PFSK-1 (cell line): ENCODE data around the gene CNGA3.

Source experiments
- FOXP2 ChIP-seq: optimal IDR thresholded peaks from 2 replicates; pipeline ENCODE3; 2011; ENCODE audit warnings: borderline replicate concordance, control low read depth, inconsistent platforms; ENCODE audit not compliant: insufficient read depth; ENCODE audit errors: extremely low read length, extremely low read depth
- POLR2AphosphoS5 ChIP-seq: IDR thresholded peaks from 2 replicates; pipeline ENCODE4 v1.6.1; 2012; ENCODE audit warnings: low read depth, mild to moderate bottlenecking, control low read depth, low read length, moderate library complexity
- REST ChIP-seq, 2 experiments: IDR thresholded peaks; 2 replicates each; pipeline versions ENCODE4 v1.6.1 to v1.8.0; 2011 to 2012; ENCODE audit warnings: low read depth in 2 of 2, low read length in 2 of 2, control low read depth in 1 of 2, inconsistent platforms in 1 of 2, mild to moderate bottlenecking in 1 of 2, moderate library complexity in 1 of 2; ENCODE audit not compliant: insufficient read depth in 1 of 2
- SIN3A ChIP-seq: IDR thresholded peaks from 2 replicates; pipeline ENCODE4 v1.6.1; 2012; ENCODE audit warnings: mild to moderate bottlenecking, low read length, moderate library complexity, borderline replicate concordance; ENCODE audit not compliant: insufficient read depth
- TAF1 ChIP-seq: IDR thresholded peaks from 2 replicates; pipeline ENCODE4 v1.6.1; 2012; ENCODE audit warnings: low read length, control low read depth, borderline replicate concordance; ENCODE audit not compliant: insufficient read depth

CNGA3 gene

GRCh38 chr2:98347298-98348065 is 1.2 kb downstream of the CNGA3 start:
- TF ChIP-seq TAF1 (no peak), POLR2AphosphoS5 (no peak), SIN3A (no peak), FOXP2 (no peak), REST (IDR thresholded peaks at IDR 0.05; ENCODE audit: insufficient read depth in 1 of 2, low read depth in 2 of 2, low read length in 2 of 2) (no peak)

DNA sequence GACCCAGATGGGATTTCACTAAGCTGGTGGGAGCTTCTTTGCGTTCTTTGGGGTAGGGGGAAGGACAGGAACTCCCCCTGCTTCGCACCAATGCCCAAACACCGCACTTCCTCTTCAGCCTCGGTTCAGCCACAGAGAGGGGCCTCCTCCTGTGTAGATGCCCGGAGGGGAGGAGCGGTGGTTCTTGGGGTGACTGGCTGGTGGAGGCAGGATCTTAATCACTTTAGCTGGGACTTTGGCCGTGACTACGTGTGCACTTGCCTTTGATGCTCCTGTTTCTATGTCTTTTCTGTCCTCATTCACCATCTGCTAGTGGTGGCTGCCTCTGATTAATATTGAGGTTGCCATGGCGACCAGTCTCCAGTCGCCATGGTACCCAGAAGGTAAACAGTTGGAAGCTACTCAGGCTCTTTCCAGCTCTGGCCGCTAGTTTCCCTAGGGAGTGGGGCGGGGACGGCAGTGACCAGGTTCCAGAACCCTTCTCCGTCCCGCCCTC is 1.9 kb downstream of the CNGA3 start:
- TF ChIP-seq SIN3A: no peak
- no peak for TF ChIP-seq TAF1

GRCh38 chr2:98350411-98350810 is 4.2 kb downstream of the CNGA3 start:
- no peak for TF ChIP-seq FOXP2
- TF ChIP-seq POLR2AphosphoS5: no peak
- no peak for TF ChIP-seq REST (IDR thresholded peaks at IDR 0.05; ENCODE audit: insufficient read depth in 1 of 2, low read depth in 2 of 2, low read length in 2 of 2)
- no peak for TF ChIP-seq TAF1
- TF ChIP-seq SIN3A: no peak

DNA sequence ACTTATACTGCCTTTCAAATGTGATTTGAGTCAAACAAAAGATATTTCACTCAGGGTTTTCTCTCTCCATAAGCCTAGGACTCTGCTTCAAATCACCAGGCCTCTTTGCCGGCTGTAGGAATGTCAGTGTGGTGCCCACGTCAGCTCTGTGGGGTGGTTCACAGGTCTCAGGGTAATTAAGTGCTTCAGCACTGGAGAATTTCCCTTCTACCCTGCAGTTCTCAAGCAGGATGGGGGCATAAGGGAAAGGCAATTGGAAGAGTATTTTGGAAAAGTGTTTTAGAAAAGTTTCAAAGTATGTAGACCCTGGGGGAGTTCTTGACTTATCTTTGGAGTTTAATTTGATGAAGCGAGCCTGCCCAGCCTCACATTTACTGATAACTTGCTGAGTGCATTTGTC is 9.6 kb downstream of the CNGA3 start:
- no peak for TF ChIP-seq SIN3A
- no peak for TF ChIP-seq POLR2AphosphoS5
- no peak for TF ChIP-seq TAF1
- no peak for TF ChIP-seq FOXP2
- no peak for TF ChIP-seq REST (IDR thresholded peaks at IDR 0.05; ENCODE audit: insufficient read depth in 1 of 2, low read depth in 2 of 2, low read length in 2 of 2)

DNA sequence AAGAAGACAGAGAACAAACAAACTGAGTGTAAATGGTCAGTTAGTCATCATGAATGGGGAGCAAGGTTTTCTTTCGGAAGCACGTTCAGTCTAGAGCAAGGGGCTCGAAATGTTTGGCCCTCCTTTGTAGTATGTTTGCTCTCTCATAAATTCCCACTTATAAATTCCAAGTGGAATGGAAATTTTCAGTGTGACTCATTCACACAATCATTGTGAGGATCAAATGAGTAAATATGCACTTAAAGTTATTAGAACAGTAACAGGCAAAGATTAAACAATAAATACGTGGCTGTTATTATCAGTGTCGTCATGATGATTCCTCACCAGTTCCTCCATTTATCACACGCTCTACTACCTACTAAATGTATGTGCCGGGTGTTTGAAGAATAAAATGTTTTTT is 10.5 kb downstream of the CNGA3 start:
- no peak for TF ChIP-seq REST (IDR thresholded peaks at IDR 0.05; ENCODE audit: insufficient read depth in 1 of 2, low read depth in 2 of 2, low read length in 2 of 2)
- no peak for TF ChIP-seq POLR2AphosphoS5
- no peak for TF ChIP-seq SIN3A
- no peak for TF ChIP-seq FOXP2
- TF ChIP-seq TAF1: no peak
